Fibroblast of mammary gland (primary cell): ENCODE data around the gene CCDC93.

Experiments
- DNase-seq: peaks from one replicate; pipeline ENCODE4 v3.0.0-alpha.2; 2010; ENCODE audit warnings: low read depth
- H3K4me3 ChIP-seq: 2 replicates; pipeline ENCODE4 v1.5.1; 2011; ENCODE audit warnings: low read depth, mild to moderate bottlenecking, low read length, moderate library complexity; ENCODE audit not compliant: control insufficient read depth
- CTCF ChIP-seq: conservative IDR thresholded peaks from 2 replicates; pipeline ENCODE4 v1.5.1; 2011; ENCODE audit warnings: low read depth, low read length, inconsistent platforms; ENCODE audit not compliant: control insufficient read depth, insufficient read depth

The CCDC93 gene

GRCh38 chr2:117943013-117943672 is 70.7 kb downstream of the CCDC93 start:
- peak; percentile 58 for DNase-seq

GRCh38 chr2:117942551-117942950 is 71.3 kb downstream of the CCDC93 start:
- no peak for TF ChIP-seq CTCF
- H3K4me3 ChIP-seq = no peak overlapping the region
- DNase-seq = no peak

More at GRCh38 chr2:117943013-117943672, 70.7 kb downstream of the CCDC93 start:
- no peak for TF ChIP-seq CTCF
- H3K4me3 ChIP-seq = no peak overlapping the region

- TF ChIP-seq CTCF = no peak
- DNase-seq = no peak
- H3K4me3 ChIP-seq = no peak overlapping the region
Measured at GRCh38 chr2:117941693-117942092, 72.2 kb downstream of the CCDC93 start.

- no peak for TF ChIP-seq CTCF
- DNase-seq = no peak
- H3K4me3 ChIP-seq = no peak overlapping the region
Measured at GRCh38 chr2:117940436-117940835, 73.4 kb downstream of the CCDC93 start.

GRCh38 chr2:117938611-117939010 is 75.3 kb downstream of the CCDC93 start:
- no peak for DNase-seq
- no peak overlapping the region for H3K4me3 ChIP-seq
- TF ChIP-seq CTCF = no peak

GRCh38 chr2:117936871-117937428 is 76.9 kb downstream of the CCDC93 start:
- no peak overlapping the region for H3K4me3 ChIP-seq
- TF ChIP-seq CTCF = no peak
- DNase-seq = no peak

- TF ChIP-seq CTCF = no peak
- H3K4me3 ChIP-seq = no peak overlapping the region
- DNase-seq = no peak
Measured at GRCh38 chr2:117935954-117936353, 77.9 kb downstream of the CCDC93 start.
